NCI-H1092 (cell line): ENCODE measurements around the gene WAC.
"Not testable (repeated sequence)": the region's sequence is repeated elsewhere in the genome, so short reads cannot be mapped to it uniquely, and the experiment has no call there.

Experiments
- DNase-seq: peaks from one replicate; lab custom pipeline; 2025; lab: John Stamatoyannopoulos, UW

The WAC gene

GRCh38 chr10:28564905-28565304 is 32.0 kb downstream of the WAC start:
- no peak for DNase-seq

GRCh38 chr10:28566458-28567015 is 33.6 kb downstream of the WAC start:
- DNase-seq = no peak

GRCh38 chr10:28569506-28570159 is 36.7 kb downstream of the WAC start:
- DNase-seq = no peak

- no peak for DNase-seq
Measured at GRCh38 chr10:28570598-28570997, 37.7 kb downstream of the WAC start.

- DNase-seq = no peak
Measured at GRCh38 chr10:28571265-28571664, 38.3 kb downstream of the WAC start.

GRCh38 chr10:28574214-28574613 is 41.3 kb downstream of the WAC start:
- DNase-seq = not testable (repeated sequence)

- no peak for DNase-seq
Measured at GRCh38 chr10:28575852-28576251, 42.9 kb downstream of the WAC start.

- no peak for DNase-seq
Measured at GRCh38 chr10:28577506-28577905, 44.6 kb downstream of the WAC start.

- DNase-seq = no peak
Measured at GRCh38 chr10:28578454-28578853, 45.5 kb downstream of the WAC start.

- DNase-seq = no peak
Measured at GRCh38 chr10:28580825-28581224, 47.9 kb downstream of the WAC start.

GRCh38 chr10:28581916-28582315 is 49.0 kb downstream of the WAC start:
- no peak for DNase-seq

- DNase-seq = no peak
Measured at GRCh38 chr10:28585076-28585475, 52.2 kb downstream of the WAC start.

GRCh38 chr10:28586176-28586575 is 53.3 kb downstream of the WAC start:
- no peak for DNase-seq

GRCh38 chr10:28587270-28587969 is 54.5 kb downstream of the WAC start:
- no peak for DNase-seq

GRCh38 chr10:28587970-28588290 is 55.0 kb downstream of the WAC start:
- DNase-seq = no peak

- DNase-seq = no peak
Measured at GRCh38 chr10:28592953-28593352, 60.0 kb downstream of the WAC start.

- no peak for DNase-seq
Measured at GRCh38 chr10:28593811-28594210, 60.9 kb downstream of the WAC start.

- no peak for DNase-seq
Measured at GRCh38 chr10:28594406-28594805, 61.5 kb downstream of the WAC start.

GRCh38 chr10:28595613-28596012 is 62.7 kb downstream of the WAC start:
- no peak for DNase-seq

- no peak for DNase-seq
Measured at GRCh38 chr10:28600056-28600455, 67.1 kb downstream of the WAC start.

- no peak for DNase-seq
Measured at GRCh38 chr10:28601012-28601411, 68.1 kb downstream of the WAC start.

GRCh38 chr10:28604567-28605536 is 71.9 kb downstream of the WAC start:
- DNase-seq = no peak

- no peak for DNase-seq
Measured at GRCh38 chr10:28606568-28606967, 73.7 kb downstream of the WAC start.
